GM23248 (cell line): Measurements from ENCODE around the gene FAM193A.

ENCODE experiments used
- EZH2 ChIP-seq: fragments of 200-600 bp; sonication (generic); IDR thresholded peaks from 2 replicates; pipeline ENCODE4 v1.6.1; 2018; ENCODE audit warnings: antibody characterized with exemption, mild to moderate bottlenecking; ENCODE audit not compliant: insufficient read depth, poor library complexity, severe bottlenecking
- EZH2phosphoT487 ChIP-seq: fragments of 200-600 bp; sonication (generic); IDR thresholded peaks from 2 replicates; pipeline ENCODE4 v1.6.1; 2018; ENCODE audit warnings: antibody characterized with exemption, moderate library complexity, mild to moderate bottlenecking, low read depth; ENCODE audit not compliant: insufficient read depth

- TF ChIP-seq EZH2phosphoT487 (no peak), EZH2 (no peak)
These were observed 46.5 kb upstream of the FAM193A start for GRCh38 chr4:2489841-2490552.
